ENCODE measurements around the gene HIVEP3. TPM values are rescaled to one million over a fixed set of nuclear protein-coding genes. Genes with fewer than 3 reads are reported as not detected.
A peak's percentile ranks its signal among the peaks of the same experiment; 100 is the strongest.

The HIVEP3 gene
- total RNA-seq, 2 donors from 2014 or later = 13.3 to 25.0 TPM

GRCh38 chr1:41483001-41483850, 435.5 kb downstream of the HIVEP3 start:
- ATAC-seq (no peak), DNase-seq (ENCODE audit: low spot score in 2 of 2) (no peak)
- no peaks in the 10 kb centered on the region for H3K36me3 Mint-ChIP-seq
- no peaks in the 10 kb centered on the region for H3K9me3 Mint-ChIP-seq
- peak overlapping the region; percentile 39 to 68 for H3K27ac Mint-ChIP-seq

GRCh38 chr1:41482001-41482765, 436.5 kb downstream of the HIVEP3 start:
- ATAC-seq = no peak
- H3K27ac Mint-ChIP-seq = peak overlapping the region in 1 of 2 donors; percentile 68
- H3K36me3 Mint-ChIP-seq = no peaks in the 10 kb centered on the region
- H3K9me3 Mint-ChIP-seq = no peaks in the 10 kb centered on the region
- DNase-seq (ENCODE audit: low spot score in 2 of 2) = no peak

- ATAC-seq (no peak), DNase-seq (ENCODE audit: low spot score in 2 of 2) (no peak)
- H3K36me3 Mint-ChIP-seq = no peaks in the 10 kb centered on the region
- no peaks in the 10 kb centered on the region for H3K9me3 Mint-ChIP-seq
- H3K27ac Mint-ChIP-seq = peak overlapping the region in 1 of 2 donors; percentile 68
Measured at GRCh38 chr1:41481109-41481775, 437.5 kb downstream of the HIVEP3 start.

GRCh38 chr1:41480204-41481108, 438.3 kb downstream of the HIVEP3 start:
- DNase-seq (ENCODE audit: low spot score in 2 of 2) = no peak
- no peak overlapping the region for H3K27ac Mint-ChIP-seq
- no peaks in the 10 kb centered on the region for H3K36me3 Mint-ChIP-seq
- ATAC-seq = no peak
- H3K9me3 Mint-ChIP-seq = no peaks in the 10 kb centered on the region

GRCh38 chr1:41479808-41480160, 438.9 kb downstream of the HIVEP3 start:
- no peaks in the 10 kb centered on the region for H3K9me3 Mint-ChIP-seq

GRCh38 chr1:41479000-41479807, 439.5 kb downstream of the HIVEP3 start:
- Mint-ChIP-seq H3K9me3 (no peaks in the 10 kb centered on the region), H3K27ac (peak overlapping the region in 1 of 2 donors; percentile 25), H3K36me3 (no peaks in the 10 kb centered on the region)
- DNase-seq (ENCODE audit: low spot score in 2 of 2) = no peak
- no peak for ATAC-seq

More at GRCh38 chr1:41479808-41480160, 438.9 kb downstream of the HIVEP3 start:
- ATAC-seq (no peak), DNase-seq (ENCODE audit: low spot score in 2 of 2) (no peak)
- Mint-ChIP-seq H3K27ac (peak overlapping the region in 1 of 2 donors; percentile 25), H3K36me3 (no peaks in the 10 kb centered on the region)

GRCh38 chr1:41478118-41478748, 440.5 kb downstream of the HIVEP3 start:
- ATAC-seq = no peak
- peak overlapping the region in 1 of 2 donors; percentile 52 for H3K27ac Mint-ChIP-seq
- H3K9me3 Mint-ChIP-seq = no peaks in the 10 kb centered on the region
- no peak for DNase-seq (ENCODE audit: low spot score in 2 of 2)
- H3K36me3 Mint-ChIP-seq = no peaks in the 10 kb centered on the region

- no peaks in the 10 kb centered on the region for H3K9me3 Mint-ChIP-seq
- no peaks in the 10 kb centered on the region for H3K36me3 Mint-ChIP-seq
- no peak for ATAC-seq
Measured at GRCh38 chr1:41476807-41477361, 441.8 kb downstream of the HIVEP3 start.

GRCh38 chr1:41475859-41476567, 442.7 kb downstream of the HIVEP3 start:
- no peaks in the 10 kb centered on the region for H3K9me3 Mint-ChIP-seq

More at GRCh38 chr1:41476807-41477361, 441.8 kb downstream of the HIVEP3 start:
- DNase-seq (ENCODE audit: low spot score in 2 of 2) = no peak
- H3K27ac Mint-ChIP-seq = no peak overlapping the region

GRCh38 chr1:41475346-41475745, 443.4 kb downstream of the HIVEP3 start:
- DNase-seq (ENCODE audit: low spot score in 2 of 2) (no peak), ATAC-seq (no peak)
- Mint-ChIP-seq H3K27ac (no peak overlapping the region), H3K36me3 (no peaks in the 10 kb centered on the region), H3K9me3 (no peaks in the 10 kb centered on the region)

More at GRCh38 chr1:41475859-41476567, 442.7 kb downstream of the HIVEP3 start:
- ATAC-seq = no peak
- Mint-ChIP-seq H3K27ac (no peak overlapping the region), H3K36me3 (no peaks in the 10 kb centered on the region)
- no peak for DNase-seq (ENCODE audit: low spot score in 2 of 2)

- Mint-ChIP-seq H3K9me3 (no peaks in the 10 kb centered on the region), H3K27ac (no peak overlapping the region), H3K36me3 (no peaks in the 10 kb centered on the region)
- no peak for DNase-seq (ENCODE audit: low spot score in 2 of 2)
- no peak for ATAC-seq
Measured at GRCh38 chr1:41474490-41475271, 444.0 kb downstream of the HIVEP3 start.

- no peaks in the 10 kb centered on the region for H3K36me3 Mint-ChIP-seq
- no peaks in the 10 kb centered on the region for H3K9me3 Mint-ChIP-seq
- no peak overlapping the region for H3K27ac Mint-ChIP-seq
- DNase-seq (ENCODE audit: low spot score in 2 of 2) = no peak
- no peak for ATAC-seq
Measured at GRCh38 chr1:41473738-41474362, 444.9 kb downstream of the HIVEP3 start.

GRCh38 chr1:41471658-41472057, 447.1 kb downstream of the HIVEP3 start:
- no peaks in the 10 kb centered on the region for H3K9me3 Mint-ChIP-seq
- no peak for DNase-seq (ENCODE audit: low spot score in 2 of 2)
- no peak overlapping the region for H3K27ac Mint-ChIP-seq
- H3K36me3 Mint-ChIP-seq = no peaks in the 10 kb centered on the region
- ATAC-seq = no peak
